GM21423 (cell line): ENCODE results near the gene SLC6A12.

Experiments used
- ATAC-seq: cut with Tn5 transposase; IDR thresholded peaks from one replicate; pipeline ENCODE4 v1.9.1; 2021; ENCODE audit warnings: mild to moderate bottlenecking, moderate library complexity; ENCODE audit not compliant: unreplicated experiment

SLC6A12 gene

DNA sequence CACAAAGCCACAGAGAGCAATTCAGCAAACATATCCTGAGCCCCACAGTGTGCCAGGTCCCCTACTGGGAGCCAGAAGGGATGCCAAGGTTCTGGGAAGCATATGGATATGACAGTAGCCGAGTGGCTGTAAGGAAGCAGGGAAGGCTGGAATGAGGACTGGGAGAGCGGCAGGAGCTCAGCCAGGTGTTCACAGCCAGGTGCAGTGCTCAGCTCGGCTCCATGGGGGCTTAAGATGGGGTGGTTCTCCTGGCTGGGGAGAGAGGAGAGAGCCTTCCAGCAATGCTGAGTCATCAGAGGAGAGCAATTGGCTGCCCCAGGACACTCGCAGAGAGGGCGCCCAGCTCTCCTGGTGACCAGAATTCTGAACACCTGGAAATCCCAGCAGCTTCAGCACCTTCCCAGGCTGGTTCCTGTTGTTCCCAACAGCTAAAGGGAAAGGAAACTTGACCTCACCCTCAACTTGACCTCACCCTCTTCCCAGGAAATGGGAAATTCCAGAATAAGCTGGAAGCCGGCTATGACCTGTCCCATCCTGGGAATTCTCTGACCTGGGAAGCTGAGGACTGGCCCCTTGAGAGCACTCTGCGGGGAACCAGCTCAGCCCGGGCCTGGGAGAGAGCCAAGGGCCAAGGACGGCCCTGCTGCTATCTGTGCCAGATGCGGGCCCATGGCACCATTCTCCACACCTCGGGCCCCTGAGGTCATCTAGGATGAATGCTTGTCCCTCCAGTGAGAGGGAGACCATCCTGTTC is 34.6 kb downstream of the SLC6A12 start:
- ATAC-seq = no peak

DNA sequence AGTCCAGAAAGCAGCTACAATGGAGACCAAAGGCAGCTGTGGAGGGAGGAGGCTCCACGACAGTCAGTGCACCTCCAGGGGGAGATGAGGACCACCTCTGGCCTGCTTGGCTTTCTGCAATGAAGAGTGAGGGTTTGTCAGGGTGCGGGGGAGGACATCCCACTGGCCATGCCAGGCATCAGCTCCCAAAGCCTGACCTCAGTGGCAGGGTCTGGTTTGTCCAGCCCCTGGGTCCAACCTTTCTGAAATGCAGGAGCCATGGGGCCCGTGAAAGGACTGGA is 35.2 kb downstream of the SLC6A12 start:
- ATAC-seq = no peak

GRCh38 chr12:177980-178828 is 35.8 kb downstream of the SLC6A12 start:
- ATAC-seq = no peak

- no peak for ATAC-seq
Measured at GRCh38 chr12:177336-177979, 36.5 kb downstream of the SLC6A12 start.

GRCh38 chr12:176321-177181 is 37.4 kb downstream of the SLC6A12 start:
- ATAC-seq = no peak

DNA sequence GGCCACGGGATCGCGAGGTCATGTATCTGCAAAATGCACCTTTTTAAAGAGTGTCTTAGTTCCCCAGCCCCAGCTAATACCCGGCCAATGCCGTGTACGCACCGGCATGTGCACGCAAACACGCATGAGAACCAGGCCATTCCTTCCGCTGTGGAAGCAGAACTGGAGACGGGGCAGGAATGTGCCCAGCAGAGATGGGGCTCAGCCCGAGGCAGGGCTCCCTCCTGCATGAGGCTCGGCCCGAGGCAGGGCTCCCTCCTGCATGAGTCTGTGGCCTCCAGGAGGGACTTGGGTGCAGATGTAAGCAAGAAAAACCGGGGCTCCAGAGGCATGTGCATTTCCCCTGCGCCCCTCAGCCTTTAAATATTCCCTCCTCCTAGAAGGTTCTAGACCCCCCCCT is 38.2 kb downstream of the SLC6A12 start:
- no peak for ATAC-seq

DNA sequence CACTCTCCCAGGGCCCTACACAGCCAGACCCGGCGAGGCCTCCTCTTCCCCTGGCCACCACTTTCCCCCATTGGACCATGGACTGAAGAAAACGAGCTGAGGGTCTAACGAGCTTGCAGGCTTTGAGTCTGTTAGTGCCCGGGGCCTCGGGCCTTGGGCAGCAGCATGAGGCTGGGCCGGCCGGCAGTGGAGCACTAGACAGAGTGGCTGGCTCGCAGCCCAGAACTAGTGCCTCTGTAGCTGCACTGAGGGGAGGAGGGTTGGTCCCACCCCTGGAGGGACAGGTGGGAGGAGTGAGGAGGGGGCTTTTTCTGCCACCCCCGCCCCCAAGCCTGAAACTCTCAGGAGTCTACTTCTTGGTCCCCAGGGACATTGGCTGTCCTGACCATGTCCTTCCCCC is 38.7 kb downstream of the SLC6A12 start:
- ATAC-seq = no peak

DNA sequence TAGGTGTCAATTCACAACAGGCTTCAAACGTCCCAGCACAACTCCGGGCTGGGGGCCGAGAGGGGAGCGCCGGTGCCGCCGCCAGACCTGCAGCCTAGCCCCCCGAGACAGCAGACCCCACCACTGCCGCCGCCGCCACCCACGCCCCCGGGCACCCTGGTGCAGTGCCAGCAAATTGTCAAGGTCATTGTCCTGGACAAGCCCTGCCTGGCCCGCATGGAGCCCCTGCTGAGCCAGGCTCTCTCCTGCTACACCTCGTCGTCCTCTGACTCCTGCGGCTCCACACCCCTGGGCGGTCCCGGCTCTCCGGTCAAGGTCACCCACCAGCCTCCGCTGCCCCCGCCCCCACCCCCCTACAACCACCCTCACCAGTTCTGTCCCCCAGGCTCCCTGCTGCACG is 39.4 kb downstream of the SLC6A12 start:
- no peak for ATAC-seq

DNA sequence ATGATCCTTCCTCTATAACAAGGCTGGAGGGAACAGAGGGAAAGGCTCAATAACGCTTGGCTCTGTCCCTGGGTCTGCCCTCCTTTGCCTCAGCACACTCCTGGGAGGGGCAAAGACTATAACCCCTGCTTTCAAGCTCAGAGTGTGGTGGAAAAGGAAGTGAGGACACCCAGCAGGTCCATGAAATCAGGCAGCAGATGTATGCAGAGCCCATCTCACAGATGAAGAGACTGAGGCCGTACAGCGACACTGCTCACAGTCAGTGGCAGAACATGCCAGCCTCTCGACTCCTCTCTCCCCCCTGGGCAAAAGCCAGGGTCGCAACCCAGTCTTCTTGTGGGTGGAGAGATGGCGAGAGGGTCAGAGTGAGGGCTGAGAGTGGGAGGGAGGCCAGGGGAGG is 39.8 kb downstream of the SLC6A12 start:
- no peak for ATAC-seq

DNA sequence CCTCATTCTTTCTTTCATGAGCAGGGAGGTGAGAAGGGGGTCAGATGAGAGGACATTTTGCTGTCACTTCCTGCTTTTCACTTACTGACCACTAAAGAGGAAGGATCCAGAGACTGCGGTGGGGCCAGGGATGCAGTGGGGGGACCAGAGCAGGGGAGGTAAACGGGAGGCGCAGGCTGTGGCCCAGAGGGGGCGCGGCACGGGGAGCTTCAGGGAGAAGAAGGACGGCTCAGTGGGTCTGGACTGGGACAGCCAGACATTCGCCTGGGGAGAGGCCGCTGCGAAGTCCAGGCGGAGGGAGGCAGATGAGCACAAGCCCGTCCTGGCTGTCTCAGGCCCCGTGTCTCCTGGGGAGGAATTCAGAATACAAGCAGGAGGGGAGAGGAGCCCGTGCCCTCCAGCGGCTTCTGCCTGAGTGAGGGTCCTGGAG is 41.2 kb downstream of the SLC6A12 start:
- no peak for ATAC-seq

GRCh38 chr12:171743-172676 is 41.9 kb downstream of the SLC6A12 start:
- no peak for ATAC-seq

GRCh38 chr12:171276-171675 is 42.7 kb downstream of the SLC6A12 start:
- ATAC-seq = no peak

- no peak for ATAC-seq
Measured at GRCh38 chr12:170371-171225, 43.4 kb downstream of the SLC6A12 start.

DNA sequence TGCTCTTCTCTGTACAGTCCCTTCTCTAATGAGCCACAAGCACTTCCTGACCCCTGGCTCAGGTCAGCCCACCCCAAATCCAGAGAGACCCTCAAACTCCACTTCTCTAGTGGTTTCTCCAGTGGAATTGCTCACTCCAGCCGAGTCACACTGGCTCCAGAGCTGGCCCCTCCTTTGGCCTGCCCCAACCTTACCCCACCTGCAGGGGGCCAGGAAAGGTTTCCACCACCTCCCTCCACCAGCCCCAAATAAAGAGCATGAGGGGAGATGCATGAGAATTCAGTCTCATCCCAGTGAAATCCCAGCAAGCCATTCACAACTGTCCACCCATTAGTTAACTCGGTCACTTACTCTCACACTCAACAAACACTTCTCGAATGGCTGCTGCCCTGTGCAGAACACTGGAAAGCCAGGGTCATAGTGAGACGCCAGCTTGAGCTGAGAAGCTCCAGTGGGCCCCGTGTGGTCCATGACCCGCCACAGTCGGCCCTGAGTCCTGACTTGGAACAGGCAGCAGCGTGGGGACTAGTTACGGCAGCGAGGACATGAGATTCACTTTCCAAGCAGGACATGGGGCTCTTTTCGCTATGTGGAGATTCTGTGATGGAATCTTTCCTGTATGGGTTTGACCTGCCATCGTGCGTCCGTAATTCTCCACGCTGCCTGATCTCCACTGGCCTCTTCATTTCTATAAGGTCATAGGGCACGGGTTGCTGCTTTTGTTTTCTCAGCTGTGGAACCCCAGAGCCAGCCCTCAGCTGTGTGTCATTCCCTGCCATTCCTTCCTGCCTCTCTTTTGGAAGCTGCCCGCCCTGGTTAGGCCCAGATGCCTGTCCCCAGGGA is 44.2 kb downstream of the SLC6A12 start:
- ATAC-seq = no peak

DNA sequence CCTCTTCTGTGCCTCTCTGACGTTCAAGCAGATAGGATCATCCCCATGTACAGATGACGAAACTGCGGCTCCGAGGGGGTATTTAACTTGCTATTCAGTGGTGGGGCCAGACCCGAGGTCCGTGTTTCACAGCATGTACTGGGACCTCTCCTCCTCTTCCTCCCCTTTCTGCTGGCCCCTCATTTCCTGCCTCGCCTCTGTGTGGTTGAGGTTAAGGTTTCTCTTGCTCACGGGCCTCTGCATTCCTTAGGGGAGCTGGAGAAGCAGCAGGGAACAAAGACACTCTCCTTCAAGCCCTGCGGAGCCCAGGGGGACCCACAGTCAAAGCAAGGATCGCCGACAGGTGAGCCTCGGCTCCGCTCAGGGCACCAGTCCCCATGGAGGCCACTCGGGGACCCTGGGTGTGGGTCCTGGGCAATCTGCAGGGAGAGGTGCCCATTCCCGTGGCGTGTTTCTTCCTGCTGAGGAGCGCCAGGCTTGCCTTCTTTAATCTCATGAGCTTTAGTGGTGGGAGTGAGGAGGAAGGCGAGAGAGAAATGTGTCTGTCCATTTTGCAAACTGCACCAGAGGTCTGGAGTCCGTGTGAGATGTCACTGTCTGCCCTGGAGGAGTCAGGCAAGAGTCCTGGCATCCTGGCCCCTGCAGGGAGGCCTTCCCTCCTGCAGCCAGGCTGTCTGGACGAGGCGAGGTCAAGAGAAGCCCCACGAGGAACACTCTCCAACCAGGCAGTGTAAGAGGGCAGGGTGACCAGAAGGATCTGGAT is 45.0 kb downstream of the SLC6A12 start:
- ATAC-seq = no peak

DNA sequence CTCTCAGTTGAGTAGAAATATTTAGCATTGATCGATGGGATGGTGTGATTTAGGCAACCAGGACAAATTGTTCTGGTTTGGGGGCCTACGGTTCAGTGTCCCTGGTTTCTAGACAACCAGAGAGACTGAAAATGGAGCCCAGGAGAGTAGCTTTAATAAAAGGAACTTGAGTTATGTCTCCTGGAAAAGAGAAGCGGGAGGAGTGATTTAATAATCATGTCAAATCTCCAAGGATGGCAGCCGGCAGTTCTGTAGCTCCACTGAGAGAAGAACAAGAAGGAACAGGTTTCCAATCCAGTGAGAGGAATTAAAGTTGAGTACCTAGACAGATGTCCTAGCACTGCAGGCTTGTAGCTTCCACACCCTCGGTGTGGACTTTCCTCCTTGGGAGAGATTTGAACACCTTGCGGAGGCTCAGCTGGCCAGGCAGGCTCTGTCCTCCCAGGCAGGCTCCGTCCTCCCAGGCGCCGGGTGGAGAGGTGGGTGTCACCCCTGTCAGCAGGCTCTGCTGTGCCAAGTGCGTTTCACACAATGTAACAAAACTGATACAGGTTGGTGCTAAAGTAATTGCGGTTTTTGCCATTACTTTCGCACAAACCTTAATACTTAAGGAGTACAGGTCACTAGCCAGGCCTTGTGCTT is 45.9 kb downstream of the SLC6A12 start:
- no peak for ATAC-seq
